ENCODE results near the gene MAN1A1. TPM values are rescaled to one million over a fixed set of nuclear protein-coding genes. Genes with fewer than 3 reads are reported as not detected.
A peak's percentile ranks its signal among the peaks of the same experiment; 100 is the strongest.

MAN1A1 gene
- total RNA-seq, 1 experiment from 2014 or later = 1.3 TPM

DNA sequence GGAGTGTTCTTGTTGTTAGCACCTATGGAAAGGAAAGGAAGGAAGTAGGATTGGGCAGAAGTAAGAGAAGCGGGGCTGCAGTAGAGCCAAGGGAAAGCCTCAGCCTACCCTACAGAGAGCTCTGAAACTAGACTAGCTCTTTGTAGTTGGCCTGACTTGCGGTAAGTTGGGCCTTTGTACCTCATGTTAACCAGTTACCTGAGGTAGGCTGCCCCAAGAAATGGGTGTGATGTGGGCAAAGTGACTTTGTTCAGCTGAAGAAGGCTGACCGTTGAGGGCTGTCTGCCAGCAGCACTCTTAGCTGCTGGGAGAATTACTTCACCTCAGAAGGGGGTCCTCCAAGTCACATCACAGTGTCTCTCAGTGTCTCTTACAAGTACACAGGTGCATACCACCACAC, 216.2 kb downstream of the MAN1A1 start:
- Histone ChIP-seq H3K4me1 (replicated peaks) (peaks cover 14% of the 10 kb centered on the region), H3K27me3 (replicated peaks) (no peaks in the 10 kb centered on the region), H3K9me3 (replicated peaks) (no peaks in the 10 kb centered on the region), H3K4me3 (no peak overlapping the region), H3K36me3 (no peaks in the 10 kb centered on the region), H3K27ac (no peak overlapping the region)
- DNase-seq (ENCODE audit: low read depth in 1 of 2, low spot score in 2 of 2) = no peak

GRCh38 chr6:119132261-119132981, 217.1 kb downstream of the MAN1A1 start:
- no peak overlapping the region for H3K27ac ChIP-seq
- H3K36me3 ChIP-seq = no peaks in the 10 kb centered on the region
- no peak for DNase-seq (ENCODE audit: low read depth in 1 of 2, low spot score in 2 of 2)
- no peaks in the 10 kb centered on the region for H3K9me3 ChIP-seq (replicated peaks)
- no peaks in the 10 kb centered on the region for H3K27me3 ChIP-seq (replicated peaks)
- no peak overlapping the region for H3K4me3 ChIP-seq
- peaks cover 14% of the 10 kb centered on the region for H3K4me1 ChIP-seq (replicated peaks)

DNA sequence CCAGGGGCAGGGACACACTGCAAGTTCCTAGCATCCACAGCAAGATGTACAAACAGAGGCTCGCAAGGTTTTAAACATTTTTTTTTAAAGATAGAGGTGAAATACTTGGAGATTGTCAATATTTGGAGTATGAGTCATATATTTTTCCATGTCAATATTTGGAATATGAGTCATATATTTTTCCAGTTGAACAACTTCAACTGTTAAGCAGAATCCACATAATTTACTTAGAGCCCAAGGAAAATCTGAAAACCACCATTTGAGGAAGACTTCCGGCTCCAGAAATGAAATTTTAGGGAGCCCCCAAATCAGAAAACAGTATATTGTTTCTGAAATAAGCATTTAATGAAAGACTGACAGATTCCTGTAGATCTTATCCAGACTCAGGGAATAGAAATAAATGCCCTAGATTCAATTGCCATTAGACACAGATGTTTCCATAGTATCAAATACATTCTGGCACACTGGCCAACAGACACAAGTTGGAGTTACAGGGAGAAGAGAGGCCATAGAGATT, 219.5 kb downstream of the MAN1A1 start:
- no peak overlapping the region for H3K4me3 ChIP-seq
- peak in 1 of 2 experiments; percentile 56 for DNase-seq (ENCODE audit: low read depth in 1 of 2, low spot score in 2 of 2)
- H3K9me3 ChIP-seq (replicated peaks) = no peaks in the 10 kb centered on the region
- H3K27ac ChIP-seq = peak overlapping the region; percentile 68
- H3K36me3 ChIP-seq = no peaks in the 10 kb centered on the region
- H3K27me3 ChIP-seq (replicated peaks) = no peaks in the 10 kb centered on the region
- H3K4me1 ChIP-seq (replicated peaks) = peaks cover 14% of the 10 kb centered on the region

DNA sequence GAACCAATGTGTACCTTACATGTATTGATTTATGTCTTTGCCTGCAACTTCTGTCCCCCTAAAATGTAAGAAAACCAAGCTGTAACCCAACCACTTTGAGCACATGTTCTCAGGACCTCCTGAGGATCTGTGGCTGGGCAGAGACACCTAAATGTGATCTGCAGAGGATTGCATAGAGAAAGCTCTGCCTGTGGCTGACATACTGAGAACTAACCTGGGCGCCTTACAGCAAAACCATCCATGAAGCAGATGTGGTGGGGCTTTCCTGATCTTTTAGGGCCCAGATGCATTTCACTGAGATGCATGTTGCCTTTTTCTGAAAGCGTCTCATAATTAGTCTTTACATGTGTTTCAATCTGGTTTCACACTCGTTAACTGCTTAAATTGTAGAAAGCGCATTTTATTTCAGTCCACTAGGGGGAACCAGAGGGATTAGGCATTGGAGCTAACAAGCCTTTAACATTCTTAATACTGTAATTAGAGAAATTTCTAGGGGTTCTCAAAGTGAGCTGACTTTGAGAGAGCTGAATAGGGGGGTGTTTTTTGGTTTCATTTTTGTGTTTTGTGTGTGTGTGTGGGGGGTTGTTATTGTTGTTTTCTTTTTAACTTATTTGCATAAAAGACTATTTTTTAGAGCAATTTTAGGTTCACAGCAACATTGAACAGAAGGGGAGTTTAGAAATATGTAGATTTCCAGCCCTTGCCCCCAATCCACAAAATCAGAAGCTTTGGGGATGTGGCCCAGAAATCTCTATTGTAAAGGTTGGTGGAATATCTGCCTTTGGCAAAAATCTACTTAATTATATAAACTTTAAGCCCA, 220.2 kb downstream of the MAN1A1 start:
- Histone ChIP-seq H3K27me3 (replicated peaks) (no peaks in the 10 kb centered on the region), H3K36me3 (no peaks in the 10 kb centered on the region), H3K4me1 (replicated peaks) (peaks cover 14% of the 10 kb centered on the region), H3K9me3 (replicated peaks) (no peaks in the 10 kb centered on the region), H3K27ac (peak overlapping the region; percentile 24), H3K4me3 (no peak overlapping the region)
- peak in 1 of 2 experiments; percentile 59 for DNase-seq (ENCODE audit: low read depth in 1 of 2, low spot score in 2 of 2)

- no peaks in the 10 kb centered on the region for H3K36me3 ChIP-seq
- no peak overlapping the region for H3K4me3 ChIP-seq
- no peaks in the 10 kb centered on the region for H3K27me3 ChIP-seq (replicated peaks)
- H3K27ac ChIP-seq = no peak overlapping the region
- peaks cover 14% of the 10 kb centered on the region for H3K4me1 ChIP-seq (replicated peaks)
- no peak for DNase-seq (ENCODE audit: low read depth in 1 of 2, low spot score in 2 of 2)
- H3K9me3 ChIP-seq (replicated peaks) = no peaks in the 10 kb centered on the region
Measured at GRCh38 chr6:119128252-119128912, 221.2 kb downstream of the MAN1A1 start.

DNA sequence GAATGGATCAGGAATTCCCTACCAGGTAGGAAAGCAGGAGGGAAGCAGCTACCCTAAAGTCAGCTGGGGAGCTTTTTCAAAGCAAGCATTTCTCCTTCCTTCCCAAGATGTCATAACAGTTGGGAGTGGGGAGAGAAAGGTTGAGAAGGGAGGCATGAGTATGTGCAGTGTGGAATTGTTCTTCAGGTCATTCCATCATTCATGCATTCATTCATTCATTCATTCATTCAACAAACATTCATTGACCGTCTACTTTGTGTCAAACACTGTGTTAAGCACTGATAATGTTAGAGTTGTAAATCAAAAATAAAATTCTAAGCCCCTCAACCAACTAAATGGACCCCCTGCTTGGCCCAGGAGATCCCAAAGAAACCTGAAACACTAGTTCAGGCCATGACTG, 221.9 kb downstream of the MAN1A1 start:
- Histone ChIP-seq H3K4me1 (replicated peaks) (peaks cover 14% of the 10 kb centered on the region), H3K27me3 (replicated peaks) (no peaks in the 10 kb centered on the region), H3K36me3 (no peaks in the 10 kb centered on the region), H3K27ac (no peak overlapping the region), H3K9me3 (replicated peaks) (no peaks in the 10 kb centered on the region), H3K4me3 (no peak overlapping the region)
- DNase-seq (ENCODE audit: low read depth in 1 of 2, low spot score in 2 of 2) = no peak
